Measurements from ENCODE around the gene DOK1.
A peak's percentile ranks its signal among the peaks of the same experiment; 100 is the strongest.
"Not testable (repeated sequence)": the region's sequence is repeated elsewhere in the genome, so short reads cannot be mapped to it uniquely, and the experiment has no call there.

Gene DOK1

GRCh38 chr2:74548900-74549826 is 5.4 kb upstream of the DOK1 start:
- no peak for DNase-seq (ENCODE audit: low read depth)

- no peak for DNase-seq (ENCODE audit: low read depth)
These were observed 4.3 kb upstream of the DOK1 start for GRCh38 chr2:74550231-74550630.

GRCh38 chr2:74551530-74551929 is 3.0 kb upstream of the DOK1 start:
- no peak for DNase-seq (ENCODE audit: low read depth)

GRCh38 chr2:74551942-74552913 is 2.3 kb upstream of the DOK1 start:
- DNase-seq (ENCODE audit: low read depth): no peak

- no peak for DNase-seq (ENCODE audit: low read depth)
These were observed 1.4 kb upstream of the DOK1 start for GRCh38 chr2:74552914-74553811.

- peak; percentile 28 for DNase-seq (ENCODE audit: low read depth)
These were observed 456 bp downstream of the DOK1 start for GRCh38 chr2:74554820-74555531.

- DNase-seq (ENCODE audit: low read depth): no peak
These were observed 1.1 kb downstream of the DOK1 start for GRCh38 chr2:74555610-74556103.

- no peak for DNase-seq (ENCODE audit: low read depth)
These were observed 1.6 kb downstream of the DOK1 start for GRCh38 chr2:74556159-74556558.

GRCh38 chr2:74556831-74557370 is 2.4 kb downstream of the DOK1 start:
- no peak for DNase-seq (ENCODE audit: low read depth)

- no peak for DNase-seq (ENCODE audit: low read depth)
These were observed 4.0 kb downstream of the DOK1 start for GRCh38 chr2:74558284-74559230.

- no peak for DNase-seq (ENCODE audit: low read depth)
These were observed 5.4 kb downstream of the DOK1 start for GRCh38 chr2:74559912-74560311.

GRCh38 chr2:74560591-74560990 is 6.1 kb downstream of the DOK1 start:
- no peak for DNase-seq (ENCODE audit: low read depth)

- not testable (repeated sequence) for DNase-seq (ENCODE audit: low read depth)
These were observed 6.5 kb downstream of the DOK1 start for GRCh38 chr2:74561022-74561421.

GRCh38 chr2:74562126-74562775 is 7.7 kb downstream of the DOK1 start:
- DNase-seq (ENCODE audit: low read depth): no peak

- no peak for DNase-seq (ENCODE audit: low read depth)
These were observed 9.7 kb downstream of the DOK1 start for GRCh38 chr2:74564222-74564621.

- no peak for DNase-seq (ENCODE audit: low read depth)
These were observed 11.7 kb downstream of the DOK1 start for GRCh38 chr2:74566076-74566753.

GRCh38 chr2:74566754-74567085 is 12.2 kb downstream of the DOK1 start:
- no peak for DNase-seq (ENCODE audit: low read depth)

- DNase-seq (ENCODE audit: low read depth): no peak
These were observed 13.4 kb downstream of the DOK1 start for GRCh38 chr2:74567881-74568280.
